ENCODE measurements around the gene CPNE5. TPM values are rescaled to one million over a fixed set of nuclear protein-coding genes. Genes with fewer than 3 reads are reported as not detected.

CPNE5 gene
- polyA plus RNA-seq, 1 donor (not counting 4 experiments of a cell fraction or from before 2014, with no cell fraction given) = 0.05 TPM

DNA sequence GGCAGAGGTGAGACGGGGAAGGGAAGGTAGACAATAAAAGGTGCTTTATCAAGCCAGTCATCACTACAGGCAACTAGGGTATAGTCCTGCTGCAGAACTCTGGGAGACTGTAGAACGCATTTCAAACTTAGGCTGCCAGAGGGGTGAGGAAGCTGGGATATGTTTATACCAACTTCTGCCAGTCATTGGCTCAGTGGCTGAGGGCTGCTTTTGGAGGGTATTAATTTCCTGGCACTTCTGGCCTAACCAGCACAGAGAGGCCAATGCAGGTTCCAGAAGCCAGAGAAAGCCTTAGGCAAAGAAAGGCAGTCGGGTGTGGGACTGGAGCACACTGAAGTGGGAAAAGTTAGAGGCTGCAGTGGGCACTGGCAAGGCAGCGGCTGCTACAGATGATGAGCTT is 3.9 kb upstream of the CPNE5 start:
- no peak for DNase-seq (ENCODE audit: low read depth, low spot score)
- H4K20me1 ChIP-seq (ENCODE audit: control insufficient read depth, extremely low read depth, insufficient read depth, low read length) = no peaks in the 10 kb centered on the region
- no peaks in the 10 kb centered on the region for H3K9me3 ChIP-seq (ENCODE audit: control insufficient read depth, low read depth, low read length)
- no peaks in the 10 kb centered on the region for H3K79me2 ChIP-seq (ENCODE audit: control insufficient read depth, insufficient read depth, low read length)
- no peak for FAIRE-seq
- no peaks in the 10 kb centered on the region for H3K36me3 ChIP-seq (ENCODE audit: control insufficient read depth in 2 of 2, extremely low read depth in 1 of 2, insufficient read depth in 2 of 2, low read length in 2 of 2)
- TF ChIP-seq EZH2 (IDR thresholded peaks at IDR 0.05; ENCODE audit: low read length) = no peak
- TF ChIP-seq, protein P1, sequence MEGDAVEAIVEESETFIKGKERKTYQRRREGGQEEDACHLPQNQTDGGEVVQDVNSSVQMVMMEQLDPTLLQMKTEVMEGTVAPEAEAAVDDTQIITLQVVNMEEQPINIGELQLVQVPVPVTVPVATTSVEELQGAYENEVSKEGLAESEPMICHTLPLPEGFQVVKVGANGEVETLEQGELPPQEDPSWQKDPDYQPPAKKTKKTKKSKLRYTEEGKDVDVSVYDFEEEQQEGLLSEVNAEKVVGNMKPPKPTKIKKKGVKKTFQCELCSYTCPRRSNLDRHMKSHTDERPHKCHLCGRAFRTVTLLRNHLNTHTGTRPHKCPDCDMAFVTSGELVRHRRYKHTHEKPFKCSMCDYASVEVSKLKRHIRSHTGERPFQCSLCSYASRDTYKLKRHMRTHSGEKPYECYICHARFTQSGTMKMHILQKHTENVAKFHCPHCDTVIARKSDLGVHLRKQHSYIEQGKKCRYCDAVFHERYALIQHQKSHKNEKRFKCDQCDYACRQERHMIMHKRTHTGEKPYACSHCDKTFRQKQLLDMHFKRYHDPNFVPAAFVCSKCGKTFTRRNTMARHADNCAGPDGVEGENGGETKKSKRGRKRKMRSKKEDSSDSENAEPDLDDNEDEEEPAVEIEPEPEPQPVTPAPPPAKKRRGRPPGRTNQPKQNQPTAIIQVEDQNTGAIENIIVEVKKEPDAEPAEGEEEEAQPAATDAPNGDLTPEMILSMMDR (optimal IDR thresholded peaks at IDR 0.05 in 1 of 3, IDR thresholded peaks at IDR 0.05 in 1 of 3, conservative IDR thresholded peaks at IDR 0.05 in 1 of 3; ENCODE audit: extremely low read depth in 1 of 3, insufficient read depth in 2 of 3, low read length in 3 of 3) = no peak
- no peak overlapping the region for H2AFZ ChIP-seq (ENCODE audit: control insufficient read depth, low read length)
- H3K27me3 ChIP-seq (ENCODE audit: control insufficient read depth, extremely low read depth, insufficient read depth, low read length) = peaks cover 33% of the 10 kb centered on the region
- H3K4me1 ChIP-seq (ENCODE audit: control insufficient read depth, extremely low read depth, insufficient read depth, low read length) = no peaks in the 10 kb centered on the region
- no peaks in the 10 kb centered on the region for H3K9me1 ChIP-seq (ENCODE audit: control insufficient read depth, extremely low read depth, insufficient read depth, low read length)
- H3K4me2 ChIP-seq (ENCODE audit: control insufficient read depth, extremely low read depth, insufficient read depth, low read depth, low read length) = no peak overlapping the region
- dilution Hi-C loops (cut with MboI; ENCODE audit: extremely low pct_ligation_motif_present, low sequenced_read_pairs) = no loop called here
- H3K27ac ChIP-seq (ENCODE audit: control insufficient read depth, insufficient read depth, low read length) = no peak overlapping the region
- H3K4me3 ChIP-seq (ENCODE audit: control insufficient read depth in 2 of 3, extremely low read depth in 1 of 3, insufficient read depth in 2 of 3, low read depth in 1 of 3, low read length in 3 of 3) = no peak overlapping the region
- no peak overlapping the region for H3K9ac ChIP-seq (ENCODE audit: control insufficient read depth, extremely low read depth, insufficient read depth, low read length)

DNA sequence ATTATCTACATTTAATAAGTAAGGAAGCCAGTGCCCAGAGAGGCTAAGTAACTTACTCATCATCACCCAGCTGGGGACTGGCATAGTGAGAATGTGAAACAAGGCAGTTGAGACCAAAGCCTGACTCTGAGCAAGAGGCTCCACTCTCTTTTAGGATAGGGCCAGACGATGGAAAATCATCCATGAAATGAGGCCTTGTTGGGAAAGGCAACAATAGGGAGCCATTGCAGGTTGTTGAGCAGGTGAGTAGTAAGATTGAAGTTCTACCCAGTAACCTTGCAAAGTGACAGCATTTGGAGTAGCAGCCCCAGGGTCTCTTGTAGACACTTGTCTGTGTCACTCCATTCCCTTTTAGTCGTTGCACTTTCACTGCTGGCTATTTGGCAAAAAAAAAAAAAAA is 2.5 kb upstream of the CPNE5 start:
- Histone ChIP-seq H3K4me3 (ENCODE audit: control insufficient read depth in 2 of 3, extremely low read depth in 1 of 3, insufficient read depth in 2 of 3, low read depth in 1 of 3, low read length in 3 of 3) (no peak overlapping the region), H3K36me3 (ENCODE audit: control insufficient read depth in 2 of 2, extremely low read depth in 1 of 2, insufficient read depth in 2 of 2, low read length in 2 of 2) (no peaks in the 10 kb centered on the region), H3K4me2 (ENCODE audit: control insufficient read depth, extremely low read depth, insufficient read depth, low read depth, low read length) (no peak overlapping the region), H4K20me1 (ENCODE audit: control insufficient read depth, extremely low read depth, insufficient read depth, low read length) (no peaks in the 10 kb centered on the region), H3K79me2 (ENCODE audit: control insufficient read depth, insufficient read depth, low read length) (no peaks in the 10 kb centered on the region), H2AFZ (ENCODE audit: control insufficient read depth, low read length) (no peak overlapping the region), H3K27ac (ENCODE audit: control insufficient read depth, insufficient read depth, low read length) (no peak overlapping the region), H3K9ac (ENCODE audit: control insufficient read depth, extremely low read depth, insufficient read depth, low read length) (no peak overlapping the region), H3K9me3 (ENCODE audit: control insufficient read depth, low read depth, low read length) (no peaks in the 10 kb centered on the region), H3K4me1 (ENCODE audit: control insufficient read depth, extremely low read depth, insufficient read depth, low read length) (no peaks in the 10 kb centered on the region), H3K9me1 (ENCODE audit: control insufficient read depth, extremely low read depth, insufficient read depth, low read length) (no peaks in the 10 kb centered on the region), H3K27me3 (ENCODE audit: control insufficient read depth, extremely low read depth, insufficient read depth, low read length) (peaks cover 43% of the 10 kb centered on the region)
- FAIRE-seq = no peak
- TF ChIP-seq, protein P1 (optimal IDR thresholded peaks at IDR 0.05 in 1 of 3, IDR thresholded peaks at IDR 0.05 in 1 of 3, conservative IDR thresholded peaks at IDR 0.05 in 1 of 3; ENCODE audit: extremely low read depth in 1 of 3, insufficient read depth in 2 of 3, low read length in 3 of 3) = no peak
- no peak for TF ChIP-seq EZH2 (IDR thresholded peaks at IDR 0.05; ENCODE audit: low read length)
- DNase-seq (ENCODE audit: low read depth, low spot score) = no peak
- dilution Hi-C loops (cut with MboI; ENCODE audit: extremely low pct_ligation_motif_present, low sequenced_read_pairs) = no loop called here

All from keratinocyte (primary cell).